Gastrocnemius medialis (tissue), 4 donors: ENCODE measurements around the gene CDK3. TPM values are rescaled to one million over a fixed set of nuclear protein-coding genes. Genes with fewer than 3 reads are reported as not detected.
A peak's percentile ranks its signal among the peaks of the same experiment; 100 is the strongest.

Experiments
- ATAC-seq, 2 donors: fragments of 150-250 bp; one replicate each; pipeline ENCODE4 v1.9.1; 2016
- DNase-seq, 2 donors: peaks; one replicate each; pipeline ENCODE4 v3.0.0-alpha.2; 2019
- H3K27ac ChIP-seq, 4 donors: fragments of 200-600 bp; sonication (generic); 1 replicate in 1 of 4; 2 replicates in 3 of 4; pipeline ENCODE4 v1.5.1; 2016 to 2018; ENCODE audit warnings: mild to moderate bottlenecking in 2 of 4, moderate library complexity in 1 of 4
- H3K27me3 ChIP-seq, 3 donors: fragments of 200-600 bp; sonication (generic) in 2 of 3; 1 replicate in 1 of 3; 2 replicates in 2 of 3; pipeline versions ENCODE4 v1.5.1 to v1.6.0; 2016 to 2019; ENCODE audit warnings: mild to moderate bottlenecking in 1 of 3, moderate library complexity in 1 of 3
- H3K36me3 ChIP-seq, 2 donors: fragments of 200-600 bp; sonication (generic) in 1 of 2; one replicate each; pipeline ENCODE4 v1.5.1; 2017 to 2018
- H3K4me1 ChIP-seq, 2 donors: fragments of 200-600 bp; sonication (generic) in 1 of 2; one replicate each; pipeline ENCODE4 v1.5.1; 2016 to 2017; ENCODE audit warnings: mild to moderate bottlenecking in 2 of 2
- H3K4me3 ChIP-seq, 4 donors: fragments of 200-600 bp; sonication (generic) in 3 of 4; 1 replicate in 1 of 4; 2 replicates in 3 of 4; pipeline ENCODE4 v1.5.1; 2016 to 2019; ENCODE audit warnings: mild to moderate bottlenecking in 2 of 4
- H3K9me3 ChIP-seq, 3 donors: fragments of 200-600 bp; sonication (generic) in 2 of 3; 1 replicate in 1 of 3; 2 replicates in 2 of 3; pipeline ENCODE4 v1.5.1; 2016 to 2019
- CTCF ChIP-seq, 5 experiments: fragments of 450-650 bp in 3 of 5; fragments of 200-600 bp in 2 of 5; sonication (generic) in 2 of 5; IDR thresholded peaks in 4 of 5; conservative IDR thresholded peaks in 1 of 5; 1 replicate in 4 of 5; 2 replicates in 1 of 5; pipeline ENCODE4 v1.5.1; 2016 to 2019; ENCODE audit warnings: antibody characterized with exemption in 5 of 5, mild to moderate bottlenecking in 3 of 5, moderate library complexity in 3 of 5
- POLR2A ChIP-seq, 2 donors: fragments of 450-650 bp; IDR thresholded peaks; one replicate each; pipeline ENCODE4 v1.6.1; 2017; ENCODE audit warnings: antibody characterized with exemption in 2 of 2, mild to moderate bottlenecking in 2 of 2, moderate library complexity in 2 of 2
- in situ Hi-C, 4 donors: fragments of 200-750 bp; cut with MboI; loops; one replicate each; pipeline versions ENCODE4 v1.15.0 to v1.8.0; 2017; ENCODE audit warnings: low sequenced_read_pairs in 4 of 4
- intact Hi-C: fragments of 100-400 bp; cut with DNase I; formaldehyde crosslinking; loops from one replicate; pipeline ENCODE4 v1.15.1; 2023; ENCODE audit warnings: low total_unique reads
- total RNA-seq, 4 donors: library from RNA; depleted of rRNA; stranded (reverse); fragments of >200 nt; gene quantifications; one replicate each; pipeline versions ENCODE4 v1.1.0 to v1.2.3, GENCODE V29; 2016

The CDK3 gene
- total RNA-seq, 4 donors from 2014 or later = 0.33 to 1.8 (median 1.1) TPM

- H3K27ac ChIP-seq = peak overlapping the region; percentile 96 to 99 (median 98)
- no peaks in the 10 kb centered on the region for H3K27me3 ChIP-seq
- TF ChIP-seq CTCF (IDR thresholded peaks at IDR 0.05 in 4 of 5, conservative IDR thresholded peaks at IDR 0.05 in 1 of 5) (no peak), POLR2A (IDR thresholded peaks at IDR 0.05) (no peak)
- ATAC-seq (no peak), DNase-seq (no peak)
- H3K9me3 ChIP-seq = no peaks in the 10 kb centered on the region
- intact Hi-C loops (no loop called here), in situ Hi-C loops (no loop called here)
- H3K36me3 ChIP-seq = no peaks in the 10 kb centered on the region
- H3K4me3 ChIP-seq = peak overlapping the region; percentile 81 to 99 (median 92)
- peaks cover 38% of the 10 kb centered on the region in 2 donors for H3K4me1 ChIP-seq
Measured at GRCh38 chr17:75980188-75981018, 20.3 kb upstream of the CDK3 start.

- no peaks in the 10 kb centered on the region for H3K36me3 ChIP-seq
- no peak overlapping the region for H3K4me3 ChIP-seq
- no peaks in the 10 kb centered on the region for H3K9me3 ChIP-seq
- no peak for ATAC-seq
- peaks cover 31% of the 10 kb centered on the region in 2 donors for H3K4me1 ChIP-seq
- intact Hi-C loops = no loop called here
- no peaks in the 10 kb centered on the region for H3K27me3 ChIP-seq
- no peak for DNase-seq
- in situ Hi-C loops = no loop called here
- H3K27ac ChIP-seq = peak overlapping the region in 1 of 4 donors; percentile 98
- TF ChIP-seq POLR2A (IDR thresholded peaks at IDR 0.05) (no peak), CTCF (IDR thresholded peaks at IDR 0.05 in 4 of 5, conservative IDR thresholded peaks at IDR 0.05 in 1 of 5) (no peak)
Measured at GRCh38 chr17:75981019-75981615, 19.5 kb upstream of the CDK3 start.

GRCh38 chr17:75983501-75984181, 17.0 kb upstream of the CDK3 start:
- DNase-seq (no peak), ATAC-seq (no peak)
- H3K27me3 ChIP-seq = no peaks in the 10 kb centered on the region
- H3K27ac ChIP-seq = no peak overlapping the region
- H3K4me3 ChIP-seq = no peak overlapping the region
- intact Hi-C loops = no loop called here
- no peaks in the 10 kb centered on the region for H3K36me3 ChIP-seq
- TF ChIP-seq CTCF (IDR thresholded peaks at IDR 0.05 in 4 of 5, conservative IDR thresholded peaks at IDR 0.05 in 1 of 5) = no peak
- no peak for TF ChIP-seq POLR2A (IDR thresholded peaks at IDR 0.05)
- peaks cover 10% of the 10 kb centered on the region in 2 donors for H3K4me1 ChIP-seq
- in situ Hi-C loops = no loop called here
- no peaks in the 10 kb centered on the region for H3K9me3 ChIP-seq

DNA sequence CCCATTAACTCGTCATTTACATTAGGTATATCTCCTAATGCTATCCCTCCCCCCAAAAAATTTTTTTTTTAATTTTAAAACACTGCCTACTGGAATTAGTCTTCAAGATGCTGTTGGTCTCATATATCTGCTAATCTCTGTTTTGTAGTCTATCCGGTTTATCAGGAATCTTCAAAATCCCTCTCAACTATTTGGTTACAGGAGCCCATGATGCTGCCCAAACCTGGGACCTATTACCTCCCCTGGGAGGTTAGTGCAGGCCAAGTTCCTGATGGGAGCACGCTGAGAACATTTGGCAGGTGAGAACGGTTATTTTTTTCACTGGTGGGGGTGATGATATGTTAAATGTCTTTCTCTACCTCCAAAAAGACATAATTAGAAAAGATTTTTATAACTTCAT, 14.7 kb upstream of the CDK3 start:
- intact Hi-C loops (no loop called here), in situ Hi-C loops (no loop called here)
- TF ChIP-seq POLR2A (IDR thresholded peaks at IDR 0.05) (no peak), CTCF (IDR thresholded peaks at IDR 0.05 in 4 of 5, conservative IDR thresholded peaks at IDR 0.05 in 1 of 5) (no peak)

More for the DNA sequence above, 14.7 kb upstream of the CDK3 start:
- ATAC-seq = no peak
- no peaks in the 10 kb centered on the region for H3K9me3 ChIP-seq
- no peaks in the 10 kb centered on the region for H3K27me3 ChIP-seq
- no peak overlapping the region for H3K27ac ChIP-seq
- no peak overlapping the region for H3K4me3 ChIP-seq
- no peak for DNase-seq
- H3K4me1 ChIP-seq = no peaks in the 10 kb centered on the region
- no peaks in the 10 kb centered on the region for H3K36me3 ChIP-seq
